Measurements from ENCODE around the gene ERICH2.
"Not testable (repeated sequence)": the region's sequence is repeated elsewhere in the genome, so short reads cannot be mapped to it uniquely, and the experiment has no call there.

Gene ERICH2

DNA sequence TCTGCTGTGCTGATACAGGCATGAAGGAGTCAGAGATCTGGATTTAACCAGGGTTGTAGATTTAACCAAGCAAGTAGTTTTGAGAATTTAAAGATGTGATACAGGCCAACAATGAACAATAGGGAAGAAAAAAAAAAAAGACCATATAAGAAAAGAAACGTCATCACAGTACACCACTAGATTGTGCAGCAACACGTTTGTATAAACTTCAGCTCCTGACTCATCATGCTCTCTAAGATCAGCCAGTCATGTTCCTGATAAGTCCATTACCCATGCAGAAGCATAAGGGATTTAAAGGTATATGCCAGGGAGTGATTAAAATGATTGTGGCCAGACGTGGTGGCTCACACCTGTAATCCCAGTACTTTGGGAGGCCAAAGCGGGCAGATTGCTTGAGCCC is 22.3 kb upstream of the ERICH2 start:
- intact Hi-C loops (cut with DNase I; ENCODE audit: low total_unique reads), result no loop called here
- H3K27ac ChIP-seq, result no peak overlapping the region
- TF ChIP-seq CTCF (IDR thresholded peaks at IDR 0.05), result no peak
- H3K36me3 ChIP-seq, result no peaks in the 10 kb centered on the region
- H3K4me1 ChIP-seq, result no peaks in the 10 kb centered on the region
- DNase-seq, result no peak
- no peaks in the 10 kb centered on the region for H3K27me3 ChIP-seq
- no peak overlapping the region for H3K4me3 ChIP-seq
- no peaks in the 10 kb centered on the region for H3K9me3 ChIP-seq

DNA sequence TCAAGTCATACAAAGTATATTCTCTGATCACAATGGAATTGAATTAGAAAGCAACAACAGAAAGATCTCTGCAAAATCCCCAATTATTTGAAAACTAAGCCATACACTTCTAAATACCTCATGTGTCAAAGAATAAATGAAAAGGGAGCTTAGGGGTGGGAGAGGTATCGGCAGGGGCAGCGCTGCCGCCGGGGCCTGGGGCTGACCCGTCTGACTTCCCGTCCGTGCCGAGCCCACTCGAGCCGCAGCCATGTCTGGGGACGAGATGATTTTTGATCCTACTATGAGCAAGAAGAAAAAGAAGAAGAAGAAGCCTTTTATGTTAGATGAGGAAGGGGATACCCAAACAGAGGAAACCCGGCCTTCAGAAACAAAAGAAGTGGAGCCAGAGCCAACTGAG is 18.6 kb upstream of the ERICH2 start:
- intact Hi-C loops (cut with DNase I; ENCODE audit: low total_unique reads); H3K27ac ChIP-seq; H3K9me3 ChIP-seq: not testable (repeated sequence)

GRCh38 chr2:170761572-170761971 is 8.6 kb upstream of the ERICH2 start:
- no peak for DNase-seq
- no peaks in the 10 kb centered on the region for H3K27me3 ChIP-seq
- no peak for TF ChIP-seq CTCF (IDR thresholded peaks at IDR 0.05)
- no peak overlapping the region for H3K27ac ChIP-seq
- H3K36me3 ChIP-seq, result no peaks in the 10 kb centered on the region
- no peaks in the 10 kb centered on the region for H3K4me1 ChIP-seq
- intact Hi-C loops (cut with DNase I; ENCODE audit: low total_unique reads), result no loop called here
- H3K4me3 ChIP-seq, result no peak overlapping the region
- H3K9me3 ChIP-seq, result no peaks in the 10 kb centered on the region

More for the DNA sequence above, 18.6 kb upstream of the ERICH2 start:
- not testable (repeated sequence) for H3K4me3 ChIP-seq, H3K27me3 ChIP-seq, H3K36me3 ChIP-seq, DNase-seq, H3K4me1 ChIP-seq

DNA sequence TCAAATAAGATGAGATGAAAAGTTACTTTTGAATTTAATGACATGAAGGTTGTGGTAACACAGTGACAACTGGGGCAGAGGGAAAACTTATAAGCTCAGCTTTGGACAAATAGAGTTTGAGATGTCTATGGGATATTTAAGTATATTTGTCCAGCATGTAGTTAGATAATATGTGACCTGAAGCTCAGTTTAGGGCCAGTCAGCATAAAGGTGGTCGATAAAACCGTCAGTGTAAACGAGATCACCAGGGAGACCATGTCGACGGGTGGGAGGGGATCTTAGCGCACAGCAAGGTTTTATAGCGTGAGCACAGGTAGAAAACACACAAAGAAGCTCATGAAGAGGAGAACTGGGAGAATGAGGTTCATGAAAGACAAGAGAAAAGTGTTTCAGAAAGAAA is 7.4 kb upstream of the ERICH2 start:
- H3K27me3 ChIP-seq, result no peaks in the 10 kb centered on the region
- H3K4me3 ChIP-seq, result no peak overlapping the region
- TF ChIP-seq CTCF (IDR thresholded peaks at IDR 0.05), result no peak
- no peaks in the 10 kb centered on the region for H3K36me3 ChIP-seq
- DNase-seq, result no peak
- H3K9me3 ChIP-seq, result no peaks in the 10 kb centered on the region
- no peak overlapping the region for H3K27ac ChIP-seq
- intact Hi-C loops (cut with DNase I; ENCODE audit: low total_unique reads), result no loop called here
- H3K4me1 ChIP-seq, result no peaks in the 10 kb centered on the region

DNA sequence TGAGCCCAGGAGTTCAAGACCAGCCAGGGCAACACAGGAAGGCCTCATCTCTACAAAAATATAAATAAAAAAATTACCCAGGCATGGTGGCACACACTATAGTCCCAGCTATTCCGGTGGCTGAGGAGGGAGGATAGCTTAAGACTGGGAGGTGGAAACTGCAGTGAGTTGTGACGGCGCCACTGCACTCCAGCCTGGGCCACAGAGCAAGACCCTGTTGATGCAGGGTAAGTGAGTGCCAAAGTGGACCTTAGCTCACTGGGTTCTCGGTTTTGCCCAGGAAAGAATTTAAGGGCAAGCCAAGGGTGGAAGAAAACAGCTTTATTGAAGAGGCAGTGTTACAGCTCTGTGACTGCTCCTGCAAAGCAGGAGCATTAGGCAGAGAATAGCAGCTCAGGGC is 6.9 kb upstream of the ERICH2 start:
- H3K4me1 ChIP-seq, result no peaks in the 10 kb centered on the region

DNA sequence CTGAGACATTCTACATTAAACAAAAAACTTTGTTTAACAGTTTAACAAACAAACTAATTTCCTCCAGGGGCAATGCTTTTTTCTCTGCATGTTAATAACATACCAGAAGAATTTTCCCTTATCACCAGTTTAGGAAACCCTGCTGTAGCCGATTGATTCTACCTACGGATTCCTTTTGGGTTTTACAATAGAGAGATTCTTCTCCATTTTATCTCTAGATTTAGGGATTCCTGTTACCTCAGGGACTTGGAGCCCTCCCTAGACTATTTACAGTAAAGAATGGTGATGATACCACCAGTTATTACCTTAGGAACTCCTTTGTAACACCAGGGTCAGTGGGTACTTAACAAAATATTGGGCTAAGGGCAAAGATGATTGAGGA is 5.3 kb upstream of the ERICH2 start:
- Histone ChIP-seq H3K4me1 (peaks cover 0 to 6% (median 0%) of the 10 kb centered on the region in 4 donors), H3K4me3 (no peak overlapping the region), H3K27ac (no peak overlapping the region), H3K9me3 (no peaks in the 10 kb centered on the region), H3K36me3 (no peaks in the 10 kb centered on the region), H3K27me3 (no peaks in the 10 kb centered on the region)
- no peak for TF ChIP-seq CTCF (IDR thresholded peaks at IDR 0.05)
- intact Hi-C loops (cut with DNase I; ENCODE audit: low total_unique reads), result no loop called here
- DNase-seq, result no peak

More for the DNA sequence above, 6.9 kb upstream of the ERICH2 start:
- no peak for DNase-seq
- H3K27ac ChIP-seq, result no peak overlapping the region
- no peaks in the 10 kb centered on the region for H3K27me3 ChIP-seq
- no peak for TF ChIP-seq CTCF (IDR thresholded peaks at IDR 0.05)
- intact Hi-C loops (cut with DNase I; ENCODE audit: low total_unique reads), result no loop called here
- no peaks in the 10 kb centered on the region for H3K9me3 ChIP-seq
- H3K36me3 ChIP-seq, result no peaks in the 10 kb centered on the region
- H3K4me3 ChIP-seq, result no peak overlapping the region
